Calu3 (cell line): Measurements from ENCODE around the gene PEAK3. TPM values are rescaled to one million over a fixed set of nuclear protein-coding genes. Genes with fewer than 3 reads are reported as not detected.

Experiments used
- BruUV-seq: library from RNA; stranded (reverse); fragments of 400-500 nt; replicated peaks from 2 replicates; lab custom pipeline; 2021; lab: Mats Ljungman, UMichigan
- CTCF ChIA-PET: fragments of 300-600 bp; sonication (Branson Sonifier 250); formaldehyde crosslinking; loops from one replicate; lab custom pipeline; 2022; ENCODE audit warnings: antibody characterized with exemption; lab: Charles Lee
- DNase-seq: peaks from one replicate; pipeline ENCODE4 v3.0.0; 2022
- H3K27ac Mint-ChIP-seq: one replicate; pipeline ENCODE4 v1.8.0; 2022; ENCODE audit warnings: mixed read lengths; ENCODE audit not compliant: unreplicated experiment
- H3K27me3 Mint-ChIP-seq: one replicate; pipeline ENCODE4 v1.8.0; 2022; ENCODE audit warnings: mixed read lengths; ENCODE audit not compliant: unreplicated experiment
- H3K36me3 Mint-ChIP-seq: one replicate; pipeline ENCODE4 v1.8.0; 2022; ENCODE audit warnings: mild to moderate bottlenecking, moderate library complexity, mixed read lengths; ENCODE audit not compliant: insufficient read depth, unreplicated experiment
- H3K4me1 Mint-ChIP-seq: one replicate; pipeline ENCODE4 v1.8.0; 2022; ENCODE audit warnings: mild to moderate bottlenecking, low read depth, mixed read lengths; ENCODE audit not compliant: unreplicated experiment
- H3K4me3 Mint-ChIP-seq: one replicate; pipeline ENCODE4 v1.8.0; 2022; ENCODE audit warnings: mild to moderate bottlenecking, low read depth, moderate library complexity, mixed read lengths; ENCODE audit not compliant: unreplicated experiment
- H3K9me3 Mint-ChIP-seq: one replicate; pipeline ENCODE4 v1.8.0; 2022; ENCODE audit warnings: low read depth, mixed read lengths; ENCODE audit not compliant: unreplicated experiment
- CTCF ChIP-seq: fragments of 200-600 bp; IDR thresholded peaks from one replicate; pipeline ENCODE4 v1.8.0; 2022; ENCODE audit warnings: antibody characterized with exemption; ENCODE audit not compliant: unreplicated experiment
- intact Hi-C: fragments of 100-400 bp; cut with micrococcal nuclease; formaldehyde crosslinking; loops from one replicate; pipeline ENCODE4 v1.10.0; 2022; ENCODE audit not compliant: unreplicated experiment
- total RNA-seq: library from RNA; stranded (reverse); gene quantifications from 2 replicates; pipeline ENCODE4 v1.2.3, GENCODE V29; 2022

PEAK3 gene
- total RNA-seq, 1 experiment from 2014 or later, result not detected

- no peak for TF ChIP-seq CTCF
- Mint-ChIP-seq H3K27ac (peak overlapping the region; percentile 90), H3K4me1 (peaks cover 29% of the 10 kb centered on the region), H3K4me3 (peak overlapping the region; percentile 78), H3K36me3 (peaks cover 78% of the 10 kb centered on the region), H3K27me3 (no peaks in the 10 kb centered on the region), H3K9me3 (no peaks in the 10 kb centered on the region)
- CTCF ChIA-PET, result interaction anchor here (0.8 to 1.1 kb wide), 3 partner anchors 26 to 80 kb away, joined by 4 to 6 read pairs (median 4); no protein-coding TSS in a partner anchor
- BruUV-seq, result no TSS peak
- DNase-seq, result no peak
- intact Hi-C loops, result loop anchor here (5.0 to 10.0 kb wide), 2 partner anchors 36 to 81 kb away; partner anchors contain the start of gene AP3D1
Measured at GRCh38 chr19:2236064-2236313, 46.0 kb downstream of the PEAK3 start.

GRCh38 chr19:2235381-2236063, 46.5 kb downstream of the PEAK3 start:
- peak; percentile 28 for DNase-seq
- CTCF ChIA-PET, result interaction anchor here (0.5 to 1.1 kb wide), 4 partner anchors 27 to 80 kb away, joined by 3 to 6 read pairs (median 4); no protein-coding TSS in a partner anchor
- intact Hi-C loops, result loop anchor here (5.0 to 10.0 kb wide), 2 partner anchors 37 to 81 kb away; partner anchors contain the start of gene AP3D1
- H3K27me3 Mint-ChIP-seq, result no peaks in the 10 kb centered on the region
- BruUV-seq, result no TSS peak
- H3K36me3 Mint-ChIP-seq, result peaks cover 82% of the 10 kb centered on the region
- H3K4me3 Mint-ChIP-seq, result peak overlapping the region; percentile 78
- no peaks in the 10 kb centered on the region for H3K9me3 Mint-ChIP-seq
- no peak overlapping the region for H3K27ac Mint-ChIP-seq
- no peak for TF ChIP-seq CTCF
- peaks cover 24% of the 10 kb centered on the region for H3K4me1 Mint-ChIP-seq

GRCh38 chr19:2234996-2235380, 47.0 kb downstream of the PEAK3 start:
- Mint-ChIP-seq H3K4me3 (peak overlapping the region; percentile 78), H3K36me3 (peaks cover 82% of the 10 kb centered on the region), H3K4me1 (peaks cover 19% of the 10 kb centered on the region), H3K9me3 (no peaks in the 10 kb centered on the region), H3K27me3 (no peaks in the 10 kb centered on the region), H3K27ac (no peak overlapping the region)
- TF ChIP-seq CTCF, result no peak
- no peak for DNase-seq
- BruUV-seq, result TSS peak; percentile 57
- intact Hi-C loops, result loop anchor here (5.0 to 10.0 kb wide), 2 partner anchors 37 to 80 kb away; partner anchors contain the start of gene AP3D1
- CTCF ChIA-PET, result interaction anchor here (0.5 to 1.1 kb wide), 5 partner anchors 27 to 357 kb away, joined by 3 to 6 read pairs (median 4); no protein-coding TSS in a partner anchor

GRCh38 chr19:2233601-2234280, 48.2 kb downstream of the PEAK3 start:
- intact Hi-C loops, result loop anchor here (10.0 kb wide), 1 partner anchor 79 kb away; the partner anchor contains the start of gene AP3D1
- no TSS peak for BruUV-seq
- H3K27ac Mint-ChIP-seq, result no peak overlapping the region
- H3K4me3 Mint-ChIP-seq, result peak overlapping the region; percentile 78
- H3K9me3 Mint-ChIP-seq, result no peaks in the 10 kb centered on the region
- peaks cover 6% of the 10 kb centered on the region for H3K4me1 Mint-ChIP-seq
- DNase-seq, result no peak
- TF ChIP-seq CTCF, result no peak
- no peaks in the 10 kb centered on the region for H3K27me3 Mint-ChIP-seq
- H3K36me3 Mint-ChIP-seq, result peaks cover 82% of the 10 kb centered on the region
- CTCF ChIA-PET, result no interaction called here
